ENCODE measurements around the gene OR5K4. TPM values are rescaled to one million over a fixed set of nuclear protein-coding genes. Genes with fewer than 3 reads are reported as not detected.

The OR5K4 gene
- total and polyA plus RNA-seq, 2 of the 4 experiments (the other 2 are of a cell fraction), result not detected

GRCh38 chr3:98388147-98388546 is 34.5 kb downstream of the OR5K4 start:
- WGBS, 2 experiments (ENCODE audit: extremely low coverage in 2 of 2, insufficient read length in 1 of 2), result no CpG with 5 or more reads among the region's 2 CpGs
- H3K79me1 ChIP-seq (ENCODE audit: low read depth in 1 of 2, low read length in 2 of 2), result no peaks in the 10 kb centered on the region
- no peak overlapping the region for H3K23ac ChIP-seq (ENCODE audit: low read depth, low read length)
- H2AFZ ChIP-seq (replicated peaks; ENCODE audit: low read length, poor library complexity), result no peak overlapping the region
- no peaks in the 10 kb centered on the region for H4K20me1 ChIP-seq (ENCODE audit: insufficient read depth, low read length)
- in situ Hi-C loops (cut with MboI; ENCODE audit: low sequenced_read_pairs) (no loop called here), dilution Hi-C loops (cut with HindIII; ENCODE audit: low sequenced_read_pairs, unreplicated experiment) (no loop called here), intact Hi-C loops (cut with micrococcal nuclease) (no loop called here)
- H4K91ac ChIP-seq (ENCODE audit: insufficient read depth, low read depth, low read length), result no peak overlapping the region
- no peaks in the 10 kb centered on the region; the same call in 1 of the 2 replicates for H3K27me3 ChIP-seq (ENCODE audit: control insufficient read depth, insufficient read depth, low read length)
- H3K9ac ChIP-seq (ENCODE audit: low read depth, low read length), result no peak overlapping the region
- no peak overlapping the region for H4K5ac ChIP-seq (ENCODE audit: low read depth, low read length)
- H3K18ac ChIP-seq (ENCODE audit: low read depth, low read length), result no peak overlapping the region
- ChIA-PET POLR2A (ENCODE audit: unreplicated experiment) (no interaction called here), CTCF (no interaction called here)
- no peak overlapping the region for H3K4ac ChIP-seq (ENCODE audit: low read depth, low read length)
- H4K8ac ChIP-seq (ENCODE audit: low read depth in 2 of 2, low read length in 2 of 2), result no peak overlapping the region
- no peak overlapping the region for H3K56ac ChIP-seq (ENCODE audit: extremely low read depth, insufficient read depth, low read length)
- H2AK9ac ChIP-seq (replicated peaks; ENCODE audit: low read depth, low read length, poor library complexity), result no peak overlapping the region
- H3K9me3 ChIP-seq (ENCODE audit: control insufficient read depth, insufficient read depth, low read length), result no peaks in the 10 kb centered on the region
- no peak overlapping the region for H2BK5ac ChIP-seq (ENCODE audit: low read depth, low read length, poor library complexity, severe bottlenecking)
- H2BK20ac ChIP-seq (ENCODE audit: low read depth, low read length), result no peak overlapping the region
- no peak overlapping the region for H2BK120ac ChIP-seq (ENCODE audit: low read depth, low read length)
- H3K4me2 ChIP-seq (ENCODE audit: low read depth, low read length), result no peak overlapping the region
- H3K36me3 ChIP-seq (ENCODE audit: control insufficient read depth, insufficient read depth, low read length), result no peaks in the 10 kb centered on the region
- H3K4me1 ChIP-seq (ENCODE audit: control insufficient read depth, insufficient read depth, low read length), result no peaks in the 10 kb centered on the region
- no peak for ATAC-seq (ENCODE audit: low read depth)
- H3K14ac ChIP-seq (replicated peaks; ENCODE audit: low read depth, low read length), result no peak overlapping the region
- H3K27ac ChIP-seq (ENCODE audit: insufficient read depth, low read length), result no peak overlapping the region
- TF ChIP-seq FOS (IDR thresholded peaks at IDR 0.05; ENCODE audit: low read depth, low read length) (no peak), ELK1 (IDR thresholded peaks at IDR 0.05; ENCODE audit: borderline replicate concordance, low read depth, low read length) (no peak), CEBPB (IDR thresholded peaks at IDR 0.05; ENCODE audit: low read depth, low read length) (no peak), POLR2A (IDR thresholded peaks at IDR 0.05; ENCODE audit: low read depth, low read length) (no peak), NFE2L2 (IDR thresholded peaks at IDR 0.05; ENCODE audit: low read depth, low read length) (no peak), RAD21 (IDR thresholded peaks at IDR 0.05; ENCODE audit: low read length) (no peak), BHLHE40 (IDR thresholded peaks at IDR 0.05; ENCODE audit: low read depth, low read length) (no peak), SMC3 (IDR thresholded peaks at IDR 0.05; ENCODE audit: low read depth, low read length) (no peak), MAZ (IDR thresholded peaks at IDR 0.05; ENCODE audit: borderline replicate concordance, low read depth, low read length) (no peak), MXI1 (IDR thresholded peaks at IDR 0.05; ENCODE audit: borderline replicate concordance, low read depth, low read length) (no peak), USF2 (IDR thresholded peaks at IDR 0.05; ENCODE audit: low read depth, low read length) (no peak), RCOR1 (IDR thresholded peaks at IDR 0.05; ENCODE audit: insufficient replicate concordance, low read length) (no peak), CHD1 (IDR thresholded peaks at IDR 0.05; ENCODE audit: low read depth, low read length) (no peak), CTCF (conservative IDR thresholded peaks at IDR 0.05; ENCODE audit: low read depth, low read length) (no peak)
- no peak for DNase-seq
- no peak overlapping the region for H2AK5ac ChIP-seq (ENCODE audit: low read depth, low read length)
- no peak overlapping the region for H2BK15ac ChIP-seq (ENCODE audit: low read depth, low read length)
- no peaks in the 10 kb centered on the region for H3K9me1 ChIP-seq (ENCODE audit: insufficient read depth, low read length)
- no TSS peak for BruUV-seq (replicated peaks)
- H3K4me3 ChIP-seq (ENCODE audit: insufficient read depth, low read depth, low read length), result no peak overlapping the region

All from IMR-90 (cell line).